ENCODE data around the gene PRPF8.

Gene PRPF8

DNA sequence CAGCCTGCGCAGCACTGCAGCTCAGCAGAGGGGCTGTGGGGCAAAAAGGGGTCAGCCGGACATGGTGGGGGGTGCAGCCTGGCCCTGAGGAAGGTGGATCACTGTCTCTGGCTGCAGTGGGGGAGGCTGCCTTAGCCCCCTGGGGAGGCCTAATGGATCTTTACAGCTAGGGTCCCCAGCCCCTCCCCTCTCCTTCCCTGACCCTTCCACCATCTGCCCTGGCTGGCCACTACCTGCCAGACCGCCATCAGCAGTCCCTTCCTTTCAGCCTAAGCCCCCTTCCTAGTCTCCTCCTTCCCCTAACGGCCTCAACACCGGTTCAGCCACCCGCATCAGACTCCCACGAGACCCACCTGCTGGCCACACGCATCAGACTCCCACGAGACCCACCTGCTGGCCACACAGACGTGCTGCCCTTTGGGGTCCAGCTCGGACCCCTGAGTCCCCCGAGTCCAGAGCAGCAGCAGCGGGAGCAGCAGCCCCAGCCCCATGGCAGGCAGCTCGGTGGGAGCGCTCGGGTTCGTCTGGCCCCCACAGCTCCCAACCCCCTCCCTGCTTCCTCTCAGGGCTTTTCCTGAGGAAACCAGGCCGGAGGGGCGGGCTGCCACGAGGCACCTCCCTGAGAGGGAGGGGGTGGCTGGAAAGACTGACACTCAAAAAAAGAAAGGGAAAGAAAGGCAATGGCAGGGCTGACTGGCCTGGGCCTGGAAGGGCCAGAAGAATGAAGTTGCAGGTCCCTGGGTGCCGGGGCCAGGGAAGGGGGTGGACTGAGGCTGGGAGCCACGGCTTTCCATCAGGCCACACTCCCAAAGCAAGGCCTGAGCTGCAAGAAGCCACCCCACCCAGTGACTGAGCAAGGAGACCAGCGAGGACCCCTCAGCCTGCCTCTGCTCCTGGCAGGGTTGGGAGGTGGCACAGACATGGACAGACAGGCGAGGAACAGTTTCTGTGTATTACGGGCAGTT lies 39.2 kb downstream of the PRPF8 start, which contains the start of gene SCARF1:
Gene SCARF1, minus strand, starts transcription at position 526 of the 965 bp plus-strand sequence. Its CDS starts 35 bp downstream, at position 491.
- Histone ChIP-seq H3K4me3 (ENCODE audit: low read depth in 1 of 2, low read length in 2 of 2) (peak within 1 kb of the TSS; percentile 43 to 62), H3K36me3 (ENCODE audit: control insufficient read depth in 1 of 2, insufficient read depth in 2 of 2, low read length in 2 of 2) (peaks cover 3 to 11% of the 10 kb centered on the region in 2 donors), H3K4me1 (ENCODE audit: control insufficient read depth in 1 of 2, insufficient read depth in 2 of 2, low read length in 2 of 2) (peaks cover 28 to 48% of the 10 kb centered on the region in 2 donors), H3K27me3 (ENCODE audit: control insufficient read depth in 1 of 2, insufficient read depth in 2 of 2, low read length in 2 of 2) (no peaks in the 10 kb centered on the region), H3K9ac (ENCODE audit: low read depth in 1 of 2, low read length in 2 of 2) (peak within 1 kb of the TSS; percentile 19 to 57), H3K27ac (ENCODE audit: low read depth, low read length) (peak within 1 kb of the TSS; percentile 23), H3K9me3 (ENCODE audit: control insufficient read depth in 1 of 2, low read length in 2 of 2) (no peaks in the 10 kb centered on the region)

DNA sequence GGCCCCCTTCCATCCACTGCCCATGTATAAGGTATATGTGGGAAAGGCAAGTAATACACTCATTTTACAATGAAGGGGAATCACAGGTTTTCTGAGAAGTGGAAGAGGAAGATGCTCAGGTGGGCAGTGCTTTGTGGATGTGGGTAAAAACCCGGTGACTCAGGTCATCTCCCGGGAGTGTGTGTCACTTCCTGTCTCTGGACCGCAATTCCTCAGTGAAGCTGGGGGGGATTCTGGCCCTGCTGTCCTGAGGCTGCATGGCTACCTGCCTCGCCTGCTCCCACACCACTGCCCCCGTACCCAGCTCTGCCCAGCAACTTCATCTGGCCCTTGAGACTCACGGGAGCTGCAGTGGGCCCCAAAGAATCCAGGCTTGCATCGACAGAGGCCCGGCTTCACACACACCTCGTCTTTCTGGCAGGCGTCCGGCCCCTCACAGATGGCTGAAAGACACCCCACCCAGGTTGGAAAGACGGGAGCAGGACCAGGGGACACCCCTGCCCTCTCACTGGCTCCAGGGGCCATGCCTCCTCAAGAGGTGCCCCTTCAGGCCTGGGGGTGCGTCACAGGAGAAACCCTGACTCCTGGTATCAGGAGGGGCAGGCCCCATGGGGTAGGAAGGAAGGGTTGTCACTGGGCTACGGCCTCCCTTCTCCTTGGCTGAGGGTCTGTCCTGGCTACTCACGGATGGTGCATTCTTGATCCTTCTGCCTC lies 40.0 kb downstream of the PRPF8 start:
- H3K4me1 ChIP-seq (ENCODE audit: control insufficient read depth in 1 of 2, insufficient read depth in 2 of 2, low read length in 2 of 2) = peaks cover 21 to 43% of the 10 kb centered on the region in 2 donors
- peak overlapping the region; percentile 43 to 62 for H3K4me3 ChIP-seq (ENCODE audit: low read depth in 1 of 2, low read length in 2 of 2)
- H3K9me3 ChIP-seq (ENCODE audit: control insufficient read depth in 1 of 2, low read length in 2 of 2) = no peaks in the 10 kb centered on the region
- peaks cover 3 to 11% of the 10 kb centered on the region in 2 donors for H3K36me3 ChIP-seq (ENCODE audit: control insufficient read depth in 1 of 2, insufficient read depth in 2 of 2, low read length in 2 of 2)
- peak overlapping the region; percentile 23 for H3K27ac ChIP-seq (ENCODE audit: low read depth, low read length)
- H3K9ac ChIP-seq (ENCODE audit: low read depth in 1 of 2, low read length in 2 of 2) = peak overlapping the region; percentile 19 to 57
- H3K27me3 ChIP-seq (ENCODE audit: control insufficient read depth in 1 of 2, insufficient read depth in 2 of 2, low read length in 2 of 2) = no peaks in the 10 kb centered on the region

DNA sequence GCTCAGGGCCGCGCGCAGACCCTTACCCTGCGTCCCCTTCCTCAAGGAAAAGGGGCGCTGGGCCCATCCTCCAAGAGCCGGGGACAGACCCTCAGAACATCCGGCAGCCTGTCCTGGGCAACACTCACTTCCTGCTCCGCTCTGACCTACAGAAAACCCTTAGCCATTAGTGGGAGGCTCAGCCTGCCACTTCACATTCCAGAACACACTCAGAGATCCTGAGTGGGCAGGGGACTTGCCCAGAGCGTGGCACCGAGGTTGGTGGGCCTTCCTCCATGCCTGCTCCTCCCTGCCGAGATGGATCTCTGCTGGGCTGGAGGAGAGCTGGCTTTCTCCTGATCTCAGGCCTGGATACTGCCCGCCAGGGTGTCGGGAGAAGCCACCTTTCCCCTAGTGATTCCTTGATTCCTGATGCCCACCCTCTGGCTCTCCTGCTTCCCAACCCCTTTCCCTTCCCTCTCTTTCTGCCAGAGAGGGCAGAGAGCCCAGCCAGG lies 40.6 kb downstream of the PRPF8 start:
- peak overlapping the region in 1 of 2 donors; percentile 57 for H3K9ac ChIP-seq (ENCODE audit: low read depth in 1 of 2, low read length in 2 of 2)
- H3K27me3 ChIP-seq (ENCODE audit: control insufficient read depth in 1 of 2, insufficient read depth in 2 of 2, low read length in 2 of 2) = no peaks in the 10 kb centered on the region
- H3K4me3 ChIP-seq (ENCODE audit: low read depth in 1 of 2, low read length in 2 of 2) = peak overlapping the region; percentile 56 to 62
- peaks cover 3 to 11% of the 10 kb centered on the region in 2 donors for H3K36me3 ChIP-seq (ENCODE audit: control insufficient read depth in 1 of 2, insufficient read depth in 2 of 2, low read length in 2 of 2)
- H3K9me3 ChIP-seq (ENCODE audit: control insufficient read depth in 1 of 2, low read length in 2 of 2) = no peaks in the 10 kb centered on the region
- H3K4me1 ChIP-seq (ENCODE audit: control insufficient read depth in 1 of 2, insufficient read depth in 2 of 2, low read length in 2 of 2) = peaks cover 21 to 43% of the 10 kb centered on the region in 2 donors
- H3K27ac ChIP-seq (ENCODE audit: low read depth, low read length) = peak overlapping the region; percentile 30

DNA sequence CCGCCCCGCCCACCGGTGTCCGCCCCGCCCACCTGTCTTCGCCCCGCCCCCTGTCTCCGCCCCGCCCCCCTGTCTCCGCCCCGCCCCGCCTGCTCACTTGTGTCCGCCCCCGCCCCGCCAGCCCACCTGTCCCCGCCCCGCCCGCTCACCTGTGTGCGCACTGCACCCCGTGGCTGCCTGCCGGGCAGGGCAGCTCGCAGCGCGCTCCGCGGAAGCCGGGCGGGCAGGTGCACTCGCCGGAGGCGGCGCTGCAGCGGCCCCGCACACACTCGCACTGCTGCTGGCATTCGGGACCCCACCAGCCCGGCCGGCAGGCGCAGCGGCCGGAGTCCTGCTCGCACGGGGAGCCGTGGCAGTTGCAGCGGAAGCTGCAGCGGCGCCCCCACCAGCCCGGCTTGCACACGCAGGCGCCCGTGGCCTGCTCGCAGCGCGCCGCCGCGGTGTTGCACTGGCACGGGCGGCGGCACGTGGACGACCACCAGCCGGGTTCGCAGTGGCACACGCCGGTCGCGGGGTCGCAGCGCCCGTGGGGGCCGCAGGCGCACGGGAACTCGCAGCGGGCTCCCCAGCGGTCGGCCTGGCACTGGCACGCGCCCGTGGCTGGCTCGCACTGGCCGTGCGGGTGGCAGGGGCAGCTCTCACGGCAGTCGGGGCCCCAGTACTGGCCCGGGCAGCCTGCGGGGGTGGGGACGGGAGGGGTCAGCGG lies 41.2 kb downstream of the PRPF8 start:
- peak overlapping the region in 1 of 2 donors; percentile 57 for H3K9ac ChIP-seq (ENCODE audit: low read depth in 1 of 2, low read length in 2 of 2)
- no peaks in the 10 kb centered on the region for H3K27me3 ChIP-seq (ENCODE audit: control insufficient read depth in 1 of 2, insufficient read depth in 2 of 2, low read length in 2 of 2)
- peaks cover 3 to 11% of the 10 kb centered on the region in 2 donors for H3K36me3 ChIP-seq (ENCODE audit: control insufficient read depth in 1 of 2, insufficient read depth in 2 of 2, low read length in 2 of 2)
- H3K4me3 ChIP-seq (ENCODE audit: low read depth in 1 of 2, low read length in 2 of 2) = peak overlapping the region; percentile 56 to 62
- H3K4me1 ChIP-seq (ENCODE audit: control insufficient read depth in 1 of 2, insufficient read depth in 2 of 2, low read length in 2 of 2) = peaks cover 21 to 41% of the 10 kb centered on the region in 2 donors
- no peaks in the 10 kb centered on the region for H3K9me3 ChIP-seq (ENCODE audit: control insufficient read depth in 1 of 2, low read length in 2 of 2)
- no peak overlapping the region for H3K27ac ChIP-seq (ENCODE audit: low read depth, low read length)

DNA sequence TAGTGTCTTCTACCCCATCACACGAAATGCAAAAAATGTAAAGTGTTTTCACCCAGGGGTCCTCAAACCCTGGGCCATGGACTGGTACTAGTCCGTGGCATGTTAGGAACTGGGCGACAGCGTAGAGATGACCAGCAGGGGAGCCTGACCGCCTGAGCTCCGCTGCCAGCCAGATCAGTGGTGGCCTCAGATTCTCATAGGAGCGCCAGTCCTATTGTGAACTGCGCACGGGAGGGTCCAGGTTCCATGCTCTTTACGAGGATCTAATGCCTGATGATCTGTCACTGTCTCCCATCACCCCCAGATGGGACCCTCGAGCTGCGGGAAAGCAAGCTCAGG lies 43.6 kb downstream of the PRPF8 start:
- Histone ChIP-seq H3K27ac (ENCODE audit: low read depth, low read length) (no peak overlapping the region), H3K27me3 (ENCODE audit: control insufficient read depth in 1 of 2, insufficient read depth in 2 of 2, low read length in 2 of 2) (no peaks in the 10 kb centered on the region), H3K36me3 (ENCODE audit: control insufficient read depth in 1 of 2, insufficient read depth in 2 of 2, low read length in 2 of 2) (peaks cover 0 to 2% of the 10 kb centered on the region in 2 donors), H3K4me3 (ENCODE audit: low read depth in 1 of 2, low read length in 2 of 2) (no peak overlapping the region), H3K4me1 (ENCODE audit: control insufficient read depth in 1 of 2, insufficient read depth in 2 of 2, low read length in 2 of 2) (peaks cover 8 to 23% of the 10 kb centered on the region in 2 donors), H3K9ac (ENCODE audit: low read depth in 1 of 2, low read length in 2 of 2) (no peak overlapping the region), H3K9me3 (ENCODE audit: control insufficient read depth in 1 of 2, low read length in 2 of 2) (no peaks in the 10 kb centered on the region)

DNA sequence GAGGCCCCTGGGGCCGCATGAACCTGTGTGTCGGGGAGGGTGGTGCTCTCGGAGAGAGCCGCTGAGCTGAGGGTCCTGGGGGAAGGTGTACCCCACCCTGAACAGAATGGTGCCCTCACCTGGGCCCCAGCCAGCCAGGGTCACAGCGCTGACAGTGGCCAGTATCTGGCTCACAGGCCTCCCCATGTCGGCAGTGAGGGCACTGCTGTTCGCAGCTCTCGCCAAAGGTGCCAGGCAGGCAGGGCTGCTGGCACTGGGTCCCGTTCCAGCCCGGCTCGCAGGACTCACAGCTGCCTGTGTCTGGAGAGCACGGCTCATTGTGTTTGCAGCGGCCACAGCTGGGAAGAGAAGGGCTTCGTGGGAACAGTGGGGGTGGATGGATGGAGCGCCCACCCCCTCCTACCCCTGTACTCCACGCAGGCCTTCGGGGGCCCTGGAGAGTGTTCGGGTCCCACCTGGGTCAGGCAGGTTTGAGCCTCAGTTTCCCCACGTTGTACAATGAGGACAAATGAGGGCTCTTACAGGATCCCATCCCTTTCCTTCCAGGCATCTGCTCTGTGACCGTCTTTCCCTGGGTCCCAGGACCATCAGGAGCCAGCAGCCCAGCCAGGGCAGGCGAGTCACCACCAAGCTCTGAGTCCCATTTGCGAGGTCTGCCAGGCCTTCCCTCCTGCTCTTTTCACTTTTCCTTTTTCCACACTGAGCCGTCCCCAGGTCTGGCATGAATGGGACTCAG lies 44.2 kb downstream of the PRPF8 start:
- Histone ChIP-seq H3K9ac (ENCODE audit: low read depth in 1 of 2, low read length in 2 of 2) (no peak overlapping the region), H3K36me3 (ENCODE audit: control insufficient read depth in 1 of 2, insufficient read depth in 2 of 2, low read length in 2 of 2) (peaks cover 0 to under 1% of the 10 kb centered on the region in 2 donors), H3K4me1 (ENCODE audit: control insufficient read depth in 1 of 2, insufficient read depth in 2 of 2, low read length in 2 of 2) (peaks cover 8 to 19% of the 10 kb centered on the region in 2 donors), H3K9me3 (ENCODE audit: control insufficient read depth in 1 of 2, low read length in 2 of 2) (no peaks in the 10 kb centered on the region), H3K27me3 (ENCODE audit: control insufficient read depth in 1 of 2, insufficient read depth in 2 of 2, low read length in 2 of 2) (no peaks in the 10 kb centered on the region), H3K27ac (ENCODE audit: low read depth, low read length) (no peak overlapping the region), H3K4me3 (ENCODE audit: low read depth in 1 of 2, low read length in 2 of 2) (no peak overlapping the region)

DNA sequence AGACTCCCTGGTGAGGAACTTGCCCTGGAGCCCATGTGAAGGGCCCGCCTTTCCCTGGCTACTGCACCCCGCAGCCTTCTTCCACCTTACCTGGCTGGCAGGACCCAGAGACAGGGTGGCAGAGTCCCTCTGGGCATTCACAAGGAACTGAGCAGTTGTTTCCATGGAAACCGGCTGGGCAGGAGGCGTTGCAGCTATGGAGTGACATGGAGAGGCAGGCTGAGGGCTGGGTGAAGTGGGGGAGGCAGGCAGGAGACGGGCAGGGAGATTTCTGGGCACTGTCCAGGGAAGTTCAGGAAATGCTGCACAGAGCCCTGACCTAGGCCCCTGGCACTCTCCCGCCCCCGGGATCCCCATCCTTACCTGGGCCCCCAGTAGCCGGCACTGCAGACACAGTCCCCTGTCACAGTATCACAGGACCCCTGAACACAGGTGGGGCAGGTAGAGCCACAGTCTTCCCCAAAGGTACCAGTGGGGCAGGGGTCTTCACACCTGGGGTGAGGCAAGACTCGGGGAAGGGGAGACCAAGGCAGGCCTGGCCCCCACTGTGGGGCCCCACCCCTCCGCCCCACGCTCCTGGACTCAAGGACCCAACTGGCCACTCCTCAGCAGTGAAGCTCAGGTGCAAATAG lies 45.0 kb downstream of the PRPF8 start:
- Histone ChIP-seq H3K27me3 (ENCODE audit: control insufficient read depth in 1 of 2, insufficient read depth in 2 of 2, low read length in 2 of 2) (no peaks in the 10 kb centered on the region), H3K9ac (ENCODE audit: low read depth in 1 of 2, low read length in 2 of 2) (no peak overlapping the region), H3K4me3 (ENCODE audit: low read depth in 1 of 2, low read length in 2 of 2) (no peak overlapping the region), H3K36me3 (ENCODE audit: control insufficient read depth in 1 of 2, insufficient read depth in 2 of 2, low read length in 2 of 2) (peaks cover 0 to 3% of the 10 kb centered on the region in 2 donors), H3K9me3 (ENCODE audit: control insufficient read depth in 1 of 2, low read length in 2 of 2) (no peaks in the 10 kb centered on the region), H3K27ac (ENCODE audit: low read depth, low read length) (no peak overlapping the region), H3K4me1 (ENCODE audit: control insufficient read depth in 1 of 2, insufficient read depth in 2 of 2, low read length in 2 of 2) (peaks cover 8 to 14% of the 10 kb centered on the region in 2 donors)

DNA sequence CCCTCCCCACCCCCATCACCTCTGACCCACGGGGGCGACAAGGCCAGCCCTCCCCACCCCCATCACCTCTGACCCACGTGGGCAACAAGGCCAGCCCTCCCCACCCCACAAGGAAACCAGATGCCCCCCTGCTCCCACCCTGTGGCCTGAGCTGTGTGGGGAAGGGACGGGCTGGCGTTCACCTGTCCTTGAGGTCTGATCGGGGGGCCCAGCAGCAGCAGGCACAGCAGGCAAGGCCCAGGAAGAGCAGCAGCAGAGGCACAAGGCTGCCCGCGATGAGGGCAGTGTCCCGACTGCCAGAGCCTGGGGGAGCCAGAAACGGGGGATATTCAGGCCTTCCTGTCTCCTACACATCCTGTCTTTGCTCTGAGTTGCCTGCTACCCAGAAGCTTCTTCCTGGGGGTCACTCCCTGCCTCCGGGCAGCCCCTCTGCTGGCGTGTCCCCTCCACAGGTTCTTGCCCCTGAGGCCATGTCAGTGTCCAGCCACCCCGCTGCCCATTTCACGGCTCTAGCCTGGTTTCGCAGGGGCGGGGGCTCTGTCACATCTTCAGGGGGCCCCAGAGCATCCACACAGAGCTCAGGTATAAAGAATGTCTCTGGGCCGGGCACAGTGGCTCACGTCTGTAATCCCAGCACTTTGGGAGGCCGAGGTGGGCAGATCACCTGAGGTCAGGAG lies 45.9 kb downstream of the PRPF8 start:
- H3K27ac ChIP-seq (ENCODE audit: low read depth, low read length) = no peak overlapping the region
- no peaks in the 10 kb centered on the region for H3K27me3 ChIP-seq (ENCODE audit: control insufficient read depth in 1 of 2, insufficient read depth in 2 of 2, low read length in 2 of 2)
- no peaks in the 10 kb centered on the region for H3K9me3 ChIP-seq (ENCODE audit: control insufficient read depth in 1 of 2, low read length in 2 of 2)
- no peak overlapping the region for H3K9ac ChIP-seq (ENCODE audit: low read depth in 1 of 2, low read length in 2 of 2)
- H3K4me1 ChIP-seq (ENCODE audit: control insufficient read depth in 1 of 2, insufficient read depth in 2 of 2, low read length in 2 of 2) = peaks cover 0 to 5% of the 10 kb centered on the region in 2 donors
- no peak overlapping the region for H3K4me3 ChIP-seq (ENCODE audit: low read depth in 1 of 2, low read length in 2 of 2)
- H3K36me3 ChIP-seq (ENCODE audit: control insufficient read depth in 1 of 2, insufficient read depth in 2 of 2, low read length in 2 of 2) = peaks cover 0 to 3% of the 10 kb centered on the region in 2 donors

All from duodenal mucosa (tissue), 2 donors.